T-helper 17 cell (primary cell): ENCODE results near the gene ASIC1. TPM values are rescaled to one million over a fixed set of nuclear protein-coding genes. Genes with fewer than 3 reads are reported as not detected.
"Not testable (repeated sequence)": the region's sequence is repeated elsewhere in the genome, so short reads cannot be mapped to it uniquely, and the experiment has no call there.

Source experiments
- ATAC-seq: fragments of 150-1000 bp; cut with Tn5 transposase; 2 replicates; pipeline ENCODE4 v1.10.0; 2021; ENCODE audit warnings: mild to moderate bottlenecking, moderate library complexity
- DNase-seq, 3 donors: peaks; one replicate each; pipeline versions ENCODE4 v3.0.0 to v3.0.0-alpha.2; 2020 to 2021
- H3K9me3 ChIP-seq: one replicate; pipeline ENCODE4 v1.7.0; 2013; ENCODE audit warnings: low read length, mild to moderate bottlenecking; ENCODE audit not compliant: control insufficient read depth, poor library complexity, severe bottlenecking
- H3K27ac Mint-ChIP-seq: one replicate; pipeline ENCODE4 v1.8.0; 2022; ENCODE audit warnings: mild to moderate bottlenecking, moderate library complexity, mixed read lengths
- H3K27me3 Mint-ChIP-seq: one replicate; pipeline ENCODE4 v1.8.0; 2022; ENCODE audit warnings: mixed read lengths
- H3K36me3 Mint-ChIP-seq: one replicate; pipeline ENCODE4 v1.8.0; 2022; ENCODE audit warnings: low read depth, mixed read lengths
- H3K4me1 Mint-ChIP-seq: one replicate; pipeline ENCODE4 v1.8.0; 2022; ENCODE audit warnings: mild to moderate bottlenecking, mixed read lengths
- H3K4me3 Mint-ChIP-seq: one replicate; pipeline ENCODE4 v1.8.0; 2022; ENCODE audit warnings: mild to moderate bottlenecking, moderate library complexity, mixed read lengths
- total RNA-seq, 4 donors: library from RNA in 2 of 4; stranded (reverse) in 2 of 4; gene quantifications; one replicate each; pipeline ENCODE4 v1.2.3 and lab custom pipeline; 2022 to 2026

Gene ASIC1
- total RNA-seq, 2 donors from 2014 or later = 0.17 to 1.1 TPM

DNA sequence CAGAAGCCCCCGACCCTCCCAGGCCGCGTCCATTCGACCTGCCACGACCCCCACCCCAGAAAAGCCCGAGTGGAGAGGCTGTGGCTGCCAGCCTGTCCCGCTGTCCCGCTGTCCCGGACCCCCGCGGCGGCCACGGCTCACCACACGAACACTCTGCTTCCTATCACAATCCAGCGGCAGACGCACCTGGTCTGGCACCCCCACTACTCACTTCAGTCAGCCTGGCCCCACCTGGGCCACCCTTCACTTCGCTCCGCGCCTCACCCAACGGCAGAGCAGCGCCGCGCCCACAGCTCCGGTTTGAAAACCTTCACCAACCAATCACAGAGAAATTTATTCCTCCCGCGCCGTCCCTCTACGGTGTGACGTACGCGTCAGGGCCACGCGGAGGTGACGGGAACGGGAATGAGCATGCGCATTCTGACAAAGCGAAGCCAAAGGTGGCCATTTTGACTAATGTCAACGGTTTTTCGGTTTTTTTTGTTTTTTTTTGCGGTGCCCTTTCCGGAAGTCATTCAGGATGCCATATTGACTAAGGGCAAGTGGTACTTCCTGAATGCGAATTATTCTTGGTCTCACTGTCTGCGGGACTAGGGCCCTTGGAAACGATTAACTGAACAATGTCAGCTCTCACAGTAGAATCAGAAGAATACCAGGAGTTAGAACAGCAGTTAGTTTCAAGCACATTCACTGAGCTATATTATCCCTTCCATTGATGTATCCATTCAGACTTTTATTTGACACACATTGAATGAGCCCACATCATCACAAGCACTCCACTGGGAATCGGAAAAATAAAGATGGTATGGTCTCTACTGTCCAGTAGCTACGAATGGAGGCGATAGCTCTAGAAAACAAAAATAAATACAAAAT, 32.0 kb upstream of the ASIC1 start, which contains the start of gene RACGAP1:
RACGAP1 (minus strand) TSS at position 308 of the 873 bp plus-strand sequence. CDS start 8,779 bp downstream, outside the sequence.
- DNase-seq (peak; percentile 86 to 91 (median 91)), ATAC-seq (peak; percentile 98)
- peak within 1 kb of the TSS; percentile 93 for H3K27ac Mint-ChIP-seq
- no peaks in the 10 kb centered on the region for H3K27me3 Mint-ChIP-seq
- peak within 1 kb of the TSS; percentile 100 for H3K4me3 Mint-ChIP-seq
- H3K9me3 ChIP-seq = no peaks in the 10 kb centered on the region
- peaks cover 6% of the 10 kb centered on the region for H3K36me3 Mint-ChIP-seq
- H3K4me1 Mint-ChIP-seq = peaks cover 16% of the 10 kb centered on the region

DNA sequence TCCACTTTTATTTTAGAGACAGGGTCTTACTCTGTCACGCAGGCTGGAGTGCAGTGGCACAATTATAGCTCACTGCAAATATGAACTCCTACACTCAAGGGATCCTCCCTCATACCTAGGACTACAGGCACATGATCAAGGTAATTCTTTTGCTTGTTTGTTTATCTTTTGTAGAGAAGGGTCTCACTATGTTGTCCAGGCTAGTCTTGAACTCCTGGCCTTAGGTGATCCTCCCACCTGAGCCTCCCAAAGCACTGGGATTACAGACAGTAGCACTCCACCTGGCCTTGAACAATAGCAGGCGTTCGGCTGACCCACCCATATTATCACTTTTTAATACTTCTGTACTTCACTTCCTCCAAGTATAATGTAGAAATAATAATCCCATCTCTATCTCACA, 30.7 kb upstream of the ASIC1 start:
- H3K9me3 ChIP-seq = no peaks in the 10 kb centered on the region
- ATAC-seq (no peak), DNase-seq (no peak)
- no peak overlapping the region for H3K27ac Mint-ChIP-seq
- H3K4me3 Mint-ChIP-seq = no peak overlapping the region
- peaks cover 6% of the 10 kb centered on the region for H3K36me3 Mint-ChIP-seq
- no peaks in the 10 kb centered on the region for H3K27me3 Mint-ChIP-seq
- peaks cover 14% of the 10 kb centered on the region for H3K4me1 Mint-ChIP-seq

DNA sequence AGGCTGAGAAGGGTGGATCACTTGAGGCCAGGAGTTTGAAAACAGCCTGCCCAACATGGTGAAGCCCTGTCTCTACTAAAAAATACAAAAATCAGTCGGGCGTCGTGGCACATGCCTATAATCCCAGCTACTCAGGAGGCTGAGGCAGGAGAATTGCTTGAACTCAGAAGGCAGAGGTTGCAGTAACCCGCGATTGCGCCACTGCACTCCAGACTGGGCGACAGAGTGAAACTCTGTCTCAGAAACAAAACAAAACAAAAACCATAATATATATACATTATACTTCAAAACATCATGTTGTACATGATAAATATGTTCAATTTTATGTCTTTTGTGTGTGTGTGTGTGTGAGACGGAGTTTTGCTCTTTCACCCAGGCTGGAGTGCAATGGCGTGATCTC, 26.9 kb upstream of the ASIC1 start:
- DNase-seq, H3K27me3 Mint-ChIP-seq, H3K4me1 Mint-ChIP-seq, ATAC-seq, H3K27ac Mint-ChIP-seq, H3K4me3 Mint-ChIP-seq, H3K9me3 ChIP-seq, H3K36me3 Mint-ChIP-seq: not testable (repeated sequence)

DNA sequence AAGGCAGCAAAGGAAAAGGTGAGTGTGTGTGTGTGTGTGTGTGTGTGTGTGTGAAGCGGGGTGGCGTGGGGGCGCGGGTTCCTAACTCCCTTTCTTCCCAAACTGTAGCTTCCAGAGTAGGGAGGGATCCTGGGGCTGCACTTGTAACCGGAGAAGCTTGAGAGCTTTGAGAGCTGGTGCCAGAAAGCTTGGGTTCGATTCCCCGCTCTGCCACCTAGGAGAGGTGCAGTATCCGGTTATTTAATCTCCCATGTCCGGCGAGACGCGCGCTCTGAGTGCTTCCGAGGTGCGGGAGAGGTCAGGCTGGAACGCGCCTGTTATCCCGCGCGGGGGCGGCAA, 24.9 kb upstream of the ASIC1 start:
- H3K4me1 Mint-ChIP-seq = no peaks in the 10 kb centered on the region
- H3K4me3 Mint-ChIP-seq = no peak overlapping the region
- no peaks in the 10 kb centered on the region for H3K36me3 Mint-ChIP-seq
- no peak for ATAC-seq
- no peaks in the 10 kb centered on the region for H3K9me3 ChIP-seq
- no peak for DNase-seq
- peaks cover 17% of the 10 kb centered on the region for H3K27me3 Mint-ChIP-seq
- H3K27ac Mint-ChIP-seq = no peak overlapping the region

DNA sequence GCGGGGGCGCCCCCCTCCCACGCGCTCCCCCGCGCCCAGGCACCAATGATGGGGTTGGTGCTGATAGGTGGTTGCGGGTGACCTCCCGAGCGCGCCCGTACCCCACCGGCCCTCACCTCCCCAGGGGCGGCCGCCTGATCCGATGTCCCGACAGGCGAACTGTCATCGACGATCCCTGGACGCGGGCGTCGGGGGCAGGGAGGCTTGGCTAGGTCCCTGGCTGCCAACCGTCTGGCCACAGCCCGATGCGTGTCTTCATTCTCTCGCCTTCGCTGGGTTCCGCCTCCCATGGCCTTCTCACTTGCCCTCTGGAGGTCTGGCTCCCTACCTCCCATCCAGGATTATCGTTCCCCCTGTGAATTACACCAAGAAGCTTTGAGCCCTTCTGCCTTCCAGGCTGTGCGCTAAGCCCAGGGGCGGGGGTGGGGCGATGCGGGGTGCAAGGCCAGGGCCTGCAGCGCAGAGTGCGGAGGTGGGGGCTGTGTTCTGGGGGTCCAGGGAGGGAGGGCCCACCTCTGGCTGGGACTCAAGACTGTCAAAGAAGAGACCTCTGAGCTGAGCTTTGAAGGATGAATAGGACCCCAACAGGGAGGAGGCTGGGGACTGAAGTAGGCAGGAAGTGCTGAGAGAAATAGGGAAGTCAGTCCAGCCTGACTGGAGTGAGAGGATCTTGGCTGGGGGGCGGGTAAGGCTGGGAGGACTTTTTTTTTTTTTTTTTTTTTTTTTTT, 24.4 kb upstream of the ASIC1 start:
- Mint-ChIP-seq H3K27me3 (peaks cover 17% of the 10 kb centered on the region), H3K27ac (no peak overlapping the region), H3K4me3 (no peak overlapping the region), H3K4me1 (no peaks in the 10 kb centered on the region), H3K36me3 (no peaks in the 10 kb centered on the region)
- H3K9me3 ChIP-seq = no peaks in the 10 kb centered on the region
- ATAC-seq (peak; percentile 46), DNase-seq (no peak)

DNA sequence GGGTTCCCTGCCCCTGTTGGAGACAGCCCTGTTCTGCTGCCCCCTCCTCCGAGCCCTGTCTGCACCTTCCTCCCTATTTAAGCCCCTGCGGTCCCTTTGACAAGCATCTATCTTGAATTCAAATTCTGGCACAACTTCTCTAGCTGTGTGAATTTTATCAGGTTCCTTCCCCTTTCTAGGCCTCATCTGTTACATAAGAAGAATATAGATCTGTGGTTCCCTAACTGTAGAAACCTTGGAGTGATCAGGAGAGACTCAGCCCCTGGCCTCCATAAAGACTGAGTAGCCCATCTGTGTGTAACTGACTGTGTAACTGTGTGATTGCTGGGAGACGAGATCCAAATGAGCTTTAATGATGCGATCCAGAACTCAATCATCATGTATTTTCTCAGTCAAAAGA, 19.1 kb upstream of the ASIC1 start:
- no peak overlapping the region for H3K4me3 Mint-ChIP-seq
- H3K27ac Mint-ChIP-seq = no peak overlapping the region
- H3K4me1 Mint-ChIP-seq = no peaks in the 10 kb centered on the region
- DNase-seq = no peak
- ATAC-seq = no peak
- no peaks in the 10 kb centered on the region for H3K9me3 ChIP-seq
- H3K27me3 Mint-ChIP-seq = peaks cover 22% of the 10 kb centered on the region
- H3K36me3 Mint-ChIP-seq = no peaks in the 10 kb centered on the region

DNA sequence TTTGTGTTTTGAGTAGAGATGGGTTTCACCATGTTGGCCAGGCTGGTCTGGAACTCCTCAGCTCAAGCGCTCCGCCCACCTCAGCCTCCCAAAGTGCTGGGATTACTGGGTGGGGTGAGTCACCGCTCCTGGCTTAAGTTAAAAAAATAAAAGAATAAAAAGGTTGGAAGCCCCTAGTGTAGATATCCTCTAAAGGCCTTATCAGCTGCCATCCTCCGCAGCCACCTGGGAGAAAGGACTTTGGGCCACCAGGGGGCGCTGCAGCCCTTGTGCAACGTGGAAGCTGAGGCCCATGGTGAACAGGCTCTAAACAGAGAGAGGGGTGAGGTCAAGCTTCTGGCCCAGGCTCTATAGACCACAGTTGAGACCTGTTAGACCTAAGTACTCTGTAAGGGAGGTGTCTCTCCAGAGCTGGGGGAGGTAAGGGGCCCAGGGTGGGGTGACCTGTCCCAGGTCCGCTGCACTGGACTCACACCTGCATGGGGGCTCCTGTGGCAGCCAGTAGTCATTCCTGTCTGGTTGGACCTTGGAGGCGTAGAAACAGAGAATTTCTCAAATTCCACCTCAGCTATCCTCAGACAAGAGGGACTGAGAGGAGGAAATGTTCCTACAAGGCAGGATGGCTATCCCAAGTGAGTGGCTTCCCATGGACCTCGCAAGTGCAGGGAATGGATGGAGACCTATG, 18.1 kb upstream of the ASIC1 start:
- Mint-ChIP-seq H3K27ac (peak overlapping the region; percentile 63), H3K4me1 (peaks cover 2% of the 10 kb centered on the region), H3K4me3 (no peak overlapping the region), H3K27me3 (peaks cover 22% of the 10 kb centered on the region), H3K36me3 (no peaks in the 10 kb centered on the region)
- peak; percentile 65 to 81 (median 74) for DNase-seq
- ATAC-seq = peak; percentile 82
- no peaks in the 10 kb centered on the region for H3K9me3 ChIP-seq

DNA sequence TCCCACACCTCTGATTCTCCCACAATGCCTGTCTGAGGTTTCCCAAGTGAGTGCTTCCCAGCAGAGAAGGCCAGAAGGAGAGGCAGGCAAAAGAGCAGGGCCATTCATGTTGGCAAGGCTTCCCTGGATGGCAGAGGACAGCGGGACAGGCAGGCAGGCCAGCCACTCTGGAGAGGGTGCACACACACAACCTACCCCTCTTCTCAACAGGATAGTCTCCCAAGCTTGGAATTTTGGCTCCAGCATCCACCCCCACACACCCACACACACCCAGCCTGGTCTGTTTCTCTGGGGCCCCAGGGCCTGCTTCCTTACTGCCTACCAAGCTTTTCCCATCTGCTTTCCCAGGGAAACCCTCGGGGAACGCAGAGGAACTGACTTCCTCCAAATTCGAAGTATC, 16.7 kb upstream of the ASIC1 start:
- no peak overlapping the region for H3K27ac Mint-ChIP-seq
- ATAC-seq (no peak), DNase-seq (no peak)
- H3K27me3 Mint-ChIP-seq = peaks cover 14% of the 10 kb centered on the region
- peaks cover 2% of the 10 kb centered on the region for H3K4me1 Mint-ChIP-seq
- H3K36me3 Mint-ChIP-seq = no peaks in the 10 kb centered on the region
- no peak overlapping the region for H3K4me3 Mint-ChIP-seq
- no peaks in the 10 kb centered on the region for H3K9me3 ChIP-seq

DNA sequence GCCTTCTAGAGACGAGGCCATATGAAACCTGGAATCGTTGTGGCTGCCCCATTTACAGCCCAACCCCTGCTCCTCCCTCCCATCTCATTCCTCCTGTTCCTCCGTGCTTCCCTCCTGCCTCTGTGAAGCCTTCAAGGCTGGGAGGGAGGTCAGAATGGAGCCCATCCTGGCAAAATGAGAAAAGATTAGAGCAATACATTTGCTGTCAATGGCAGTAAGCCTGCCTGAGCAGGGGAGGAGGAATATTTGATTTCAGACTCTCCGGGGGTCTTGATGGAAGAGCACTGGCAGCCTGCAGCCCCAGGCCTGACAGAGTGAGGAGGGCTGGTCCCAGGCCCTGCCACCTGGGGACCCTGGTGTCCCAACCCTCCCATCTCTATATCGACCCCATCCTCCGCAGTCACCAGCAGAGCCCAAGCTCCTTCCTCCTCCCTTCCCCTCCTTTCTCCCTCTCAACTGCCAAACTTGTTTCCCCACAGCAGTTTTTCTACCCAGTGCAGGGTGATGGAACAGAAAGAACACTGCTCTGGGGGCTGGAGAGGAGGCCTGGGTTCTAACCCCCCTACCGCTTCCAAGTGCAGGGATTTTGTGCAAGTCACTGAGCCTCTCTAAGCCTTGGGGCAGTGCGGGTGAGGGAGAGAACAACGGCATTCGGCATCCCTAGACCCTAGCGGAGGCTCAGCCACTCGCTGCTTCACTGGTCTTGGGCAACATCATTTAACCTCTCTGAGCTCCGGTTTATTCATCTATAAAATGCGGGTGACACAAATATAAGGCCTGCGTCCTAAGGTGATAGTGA, 16.1 kb upstream of the ASIC1 start:
- ATAC-seq (no peak), DNase-seq (no peak)
- no peaks in the 10 kb centered on the region for H3K9me3 ChIP-seq
- Mint-ChIP-seq H3K36me3 (no peaks in the 10 kb centered on the region), H3K4me3 (no peak overlapping the region), H3K27ac (no peak overlapping the region), H3K4me1 (peaks cover 2% of the 10 kb centered on the region), H3K27me3 (peaks cover 9% of the 10 kb centered on the region)

DNA sequence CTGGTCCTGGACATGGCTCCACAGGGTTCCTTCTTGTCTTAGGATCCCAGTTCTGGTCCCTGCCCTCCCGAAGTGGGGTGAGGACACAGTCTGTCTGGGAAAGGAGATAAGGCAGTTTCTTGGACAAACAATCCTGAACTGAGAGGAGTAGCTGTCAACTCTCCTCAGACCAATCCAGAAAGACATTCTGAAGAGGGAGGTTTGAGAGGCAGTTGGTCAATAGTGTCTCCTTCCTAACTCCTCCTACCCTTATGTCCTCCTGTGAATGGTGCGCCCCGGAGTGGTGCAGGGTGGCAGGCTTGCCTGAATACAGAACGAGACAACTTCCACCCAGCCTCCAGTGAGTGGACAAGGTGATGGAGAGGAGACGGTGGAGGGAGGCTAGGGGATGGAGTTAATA, 15.4 kb upstream of the ASIC1 start:
- no peaks in the 10 kb centered on the region for H3K36me3 Mint-ChIP-seq
- no peak overlapping the region for H3K27ac Mint-ChIP-seq
- no peak for ATAC-seq
- peaks cover 2% of the 10 kb centered on the region for H3K4me1 Mint-ChIP-seq
- no peaks in the 10 kb centered on the region for H3K9me3 ChIP-seq
- H3K4me3 Mint-ChIP-seq = no peak overlapping the region
- no peak for DNase-seq
- H3K27me3 Mint-ChIP-seq = peaks cover 5% of the 10 kb centered on the region

DNA sequence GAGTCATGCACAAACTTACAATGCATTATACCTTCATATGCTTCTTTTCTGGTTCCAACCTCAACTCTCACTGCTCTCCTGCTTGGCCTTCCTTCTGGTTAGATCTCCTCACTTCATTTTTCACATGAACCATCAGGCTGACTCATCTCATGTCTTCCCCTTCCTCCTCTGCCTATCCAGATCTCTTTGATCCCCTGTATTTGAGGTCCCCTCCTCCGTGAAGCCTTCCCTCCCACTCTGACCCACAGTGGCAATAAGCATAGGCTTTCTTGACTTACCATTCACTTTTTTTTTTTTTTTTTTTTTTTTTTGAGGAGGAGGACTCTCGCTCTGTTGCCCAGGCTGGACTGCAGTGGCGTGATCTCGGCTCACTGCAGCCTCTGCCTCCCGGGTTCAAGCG, 14.7 kb upstream of the ASIC1 start:
- peaks cover 5% of the 10 kb centered on the region for H3K4me1 Mint-ChIP-seq
- no peak for ATAC-seq
- H3K27ac Mint-ChIP-seq = no peak overlapping the region
- no peak overlapping the region for H3K4me3 Mint-ChIP-seq
- no peaks in the 10 kb centered on the region for H3K36me3 Mint-ChIP-seq
- peaks cover 12% of the 10 kb centered on the region for H3K27me3 Mint-ChIP-seq
- no peaks in the 10 kb centered on the region for H3K9me3 ChIP-seq
- DNase-seq = no peak

DNA sequence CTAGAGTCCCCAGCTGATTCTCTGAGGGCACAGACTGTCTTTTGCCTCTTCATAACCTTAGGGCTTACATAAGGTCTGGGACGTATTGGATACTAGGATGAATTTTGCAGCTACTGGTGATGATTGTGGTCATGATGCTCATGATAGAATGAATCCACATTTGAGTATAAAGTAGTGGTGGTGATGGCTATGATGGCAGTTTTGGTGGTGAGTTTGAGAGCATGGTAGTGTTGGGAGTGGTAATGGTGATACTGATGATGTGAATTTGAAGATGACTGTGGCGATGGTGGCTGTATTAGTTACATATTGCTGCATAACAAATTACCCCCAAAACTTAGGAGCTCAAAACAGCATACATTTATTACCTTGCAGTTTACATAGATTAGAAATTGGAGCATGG, 14.1 kb upstream of the ASIC1 start:
- no peak for DNase-seq
- no peaks in the 10 kb centered on the region for H3K9me3 ChIP-seq
- Mint-ChIP-seq H3K4me1 (peaks cover 5% of the 10 kb centered on the region), H3K4me3 (no peak overlapping the region), H3K27me3 (peaks cover 14% of the 10 kb centered on the region), H3K36me3 (no peaks in the 10 kb centered on the region), H3K27ac (no peak overlapping the region)
- ATAC-seq = no peak

DNA sequence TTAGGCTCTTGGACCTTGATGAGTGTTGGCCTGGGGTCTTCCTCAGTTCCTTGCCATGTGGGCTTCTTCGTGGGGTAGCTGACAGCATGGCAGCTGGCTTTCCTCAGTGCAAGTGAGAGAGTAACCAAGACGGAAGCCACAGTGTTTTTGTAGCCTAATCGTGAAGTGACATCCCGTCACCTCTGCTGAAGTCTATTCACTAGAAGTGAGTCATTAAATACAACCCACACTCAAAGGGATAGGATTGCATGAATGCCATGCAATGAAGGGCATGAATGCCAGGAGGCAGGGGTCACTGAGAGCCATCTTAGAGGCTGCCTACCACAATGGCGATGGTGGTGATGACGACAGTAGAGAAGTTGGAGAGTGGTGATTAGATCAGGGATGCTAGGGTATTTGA, 13.5 kb upstream of the ASIC1 start:
- DNase-seq (no peak), ATAC-seq (no peak)
- no peaks in the 10 kb centered on the region for H3K36me3 Mint-ChIP-seq
- H3K4me1 Mint-ChIP-seq = peaks cover 5% of the 10 kb centered on the region
- H3K4me3 Mint-ChIP-seq = no peak overlapping the region
- no peaks in the 10 kb centered on the region for H3K9me3 ChIP-seq
- peaks cover 20% of the 10 kb centered on the region for H3K27me3 Mint-ChIP-seq
- no peak overlapping the region for H3K27ac Mint-ChIP-seq
